Activated effector memory CD4-positive, alpha-beta T cell treated with Interleukin-2 at 50 U/mL for 16 hours (primary cell): ENCODE measurements around the gene PITRM1.

Experiments
- DNase-seq: peaks from one replicate; pipeline ENCODE4 v3.0.0-alpha.2; 2020

Gene PITRM1

DNA sequence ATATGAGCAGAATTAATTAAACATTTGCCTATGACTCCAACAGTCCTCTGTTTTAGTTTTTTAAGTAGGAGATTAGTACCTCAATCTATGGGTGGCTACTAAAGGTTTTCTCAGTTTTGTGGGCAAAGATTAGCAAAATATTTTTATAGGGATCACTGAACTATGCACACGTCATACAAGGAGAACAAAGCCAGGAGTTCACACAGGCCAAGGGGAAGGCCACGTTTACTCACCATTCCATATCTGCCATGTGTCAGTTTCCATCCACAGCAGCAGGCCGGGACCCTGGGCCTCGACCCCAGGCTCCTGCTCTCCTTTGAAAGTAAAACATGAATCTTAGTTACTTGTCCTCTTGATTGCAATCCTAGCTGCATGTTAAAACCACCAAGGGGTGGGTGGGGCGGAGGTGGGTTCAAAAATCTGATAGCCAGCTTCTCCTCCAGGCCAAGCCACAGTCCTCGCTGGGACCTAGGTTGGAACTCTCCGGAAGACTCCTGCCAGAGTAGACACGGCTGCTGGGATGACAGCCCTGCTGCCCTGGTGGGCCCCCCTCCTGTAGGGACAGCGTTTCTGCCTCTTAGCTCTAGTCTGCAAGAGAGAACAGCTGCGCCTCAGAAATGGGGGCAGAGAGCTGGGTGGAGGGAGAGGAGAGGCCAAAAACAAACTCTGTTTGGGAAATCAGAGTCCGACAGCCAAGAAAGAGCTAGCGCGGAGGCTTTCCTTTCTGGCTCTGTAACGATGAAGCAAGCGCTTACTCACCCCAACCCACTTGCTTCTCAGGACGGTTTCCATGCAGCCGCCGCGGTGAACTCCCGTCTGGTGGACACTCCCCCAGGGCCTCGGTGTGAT lies 35.6 kb downstream of the PITRM1 start:
- no peak for DNase-seq

DNA sequence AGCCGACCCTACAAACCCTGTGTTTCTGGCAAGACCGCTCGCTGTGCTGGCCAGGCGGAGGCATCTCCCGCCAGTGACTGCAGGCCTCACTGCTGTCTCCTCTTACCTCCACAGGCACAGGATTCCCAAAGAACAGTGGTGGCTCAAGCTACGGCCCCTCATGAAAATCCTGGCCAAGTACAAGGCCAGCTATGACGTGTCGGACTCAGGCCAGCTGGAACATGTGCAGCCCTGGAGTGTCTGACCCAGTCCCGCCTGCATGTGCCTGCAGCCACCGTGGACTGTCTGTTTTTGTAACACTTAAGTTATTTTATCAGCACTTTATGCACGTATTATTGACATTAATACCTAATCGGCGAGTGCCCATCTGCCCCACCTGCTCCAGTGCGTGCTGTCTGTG lies 36.2 kb downstream of the PITRM1 start:
- no peak for DNase-seq

DNA sequence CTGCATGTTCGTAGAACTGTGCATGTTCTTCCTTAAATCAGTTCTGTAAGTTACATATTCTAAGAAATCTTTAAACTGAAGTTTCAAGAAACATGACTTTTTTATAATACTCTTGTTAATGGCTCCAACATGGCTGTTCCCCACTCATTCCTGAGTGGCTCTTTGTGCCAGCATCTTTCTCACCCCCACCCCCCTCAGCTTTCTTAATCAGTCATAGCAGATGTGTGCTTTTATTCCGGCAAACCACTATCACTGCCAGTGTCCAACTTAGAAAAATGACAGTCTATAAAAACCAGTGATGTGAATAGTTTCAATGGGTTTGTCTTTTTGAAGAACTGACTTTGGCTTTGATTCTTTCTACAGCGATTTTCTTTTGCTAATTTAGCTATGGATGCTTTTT lies 37.6 kb downstream of the PITRM1 start:
- no peak for DNase-seq

DNA sequence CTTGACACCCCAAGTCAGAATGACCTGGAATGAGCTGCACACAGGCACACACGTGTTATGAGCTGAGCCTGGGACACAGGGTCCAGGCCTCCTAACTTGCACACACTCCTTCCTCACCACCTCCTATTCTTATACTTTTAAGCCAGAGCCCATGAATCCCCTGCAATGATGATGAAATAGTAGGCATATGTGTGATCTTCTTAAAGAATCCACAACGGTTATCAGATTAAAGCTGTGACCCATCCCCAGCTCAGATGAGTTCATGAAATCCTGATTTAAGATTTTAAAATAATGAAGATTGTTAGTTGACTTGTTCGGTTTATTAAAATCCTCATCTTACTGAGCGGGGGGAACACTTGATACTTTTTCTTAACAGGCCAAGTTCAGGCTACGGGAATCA lies 38.6 kb downstream of the PITRM1 start:
- no peak for DNase-seq

DNA sequence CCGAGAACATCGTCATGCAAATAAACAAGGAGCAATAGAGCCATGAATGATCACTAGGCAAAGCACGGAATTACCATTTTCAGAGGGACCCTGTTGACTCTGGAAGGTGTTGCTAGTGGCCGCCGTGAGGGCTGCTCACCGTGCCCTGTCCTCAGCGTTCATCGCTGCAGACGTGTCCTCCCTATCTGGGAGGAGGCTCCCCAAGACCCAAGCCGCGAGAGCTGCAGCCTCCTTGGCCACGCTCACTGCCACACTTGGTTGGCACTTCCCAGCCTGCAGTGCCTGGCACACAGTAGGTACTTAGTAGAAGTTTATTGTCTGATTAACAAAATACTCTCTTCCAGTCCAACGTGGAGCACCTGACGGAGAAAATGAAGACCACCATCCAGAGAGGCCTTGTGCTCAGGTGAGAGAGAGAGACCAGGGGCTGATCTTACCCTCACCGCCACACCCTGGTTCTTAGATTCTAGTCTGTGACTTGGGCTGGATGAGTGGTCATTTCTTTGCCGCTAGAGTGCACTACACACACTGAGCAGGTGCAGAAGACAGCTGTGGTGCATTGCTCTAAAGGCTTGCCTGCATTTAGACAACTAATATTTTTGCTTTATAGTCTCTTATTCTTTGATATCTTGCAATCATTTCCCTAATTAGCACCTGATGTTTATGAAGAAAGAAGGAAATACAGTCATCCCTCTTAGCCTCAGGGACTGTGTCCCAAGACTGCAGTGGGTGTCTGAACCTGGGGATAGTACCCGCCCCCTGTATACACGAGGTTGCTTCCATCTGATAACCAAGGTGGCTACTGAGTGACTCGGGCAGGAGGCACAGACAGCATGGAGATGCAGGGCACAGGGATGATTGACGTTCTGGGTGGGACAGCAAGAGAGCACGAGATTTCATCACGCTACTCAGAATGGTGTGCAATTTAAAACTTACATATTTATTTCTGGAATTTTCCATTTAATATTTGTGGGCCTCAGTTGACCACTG lies 40.3 kb downstream of the PITRM1 start:
- DNase-seq = no peak

DNA sequence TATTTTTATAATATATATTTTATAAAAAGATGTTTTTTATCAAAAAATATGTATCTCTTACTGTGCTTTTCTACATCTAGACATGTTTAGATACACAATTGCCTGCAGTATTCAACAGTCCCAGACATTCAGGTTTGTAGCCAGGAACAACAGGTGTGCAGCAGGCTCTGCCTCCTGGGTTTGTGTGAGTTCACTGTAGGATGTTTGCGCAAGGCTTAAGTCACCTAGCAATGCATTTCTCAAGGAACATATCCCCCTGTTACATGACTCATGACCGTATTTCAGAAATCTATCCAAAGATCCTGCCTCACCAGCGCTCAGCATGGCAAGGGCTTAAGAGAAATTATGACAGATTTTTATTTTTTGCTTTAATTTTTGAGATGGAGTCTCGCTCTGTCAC lies 41.5 kb downstream of the PITRM1 start:
- no peak for DNase-seq

DNA sequence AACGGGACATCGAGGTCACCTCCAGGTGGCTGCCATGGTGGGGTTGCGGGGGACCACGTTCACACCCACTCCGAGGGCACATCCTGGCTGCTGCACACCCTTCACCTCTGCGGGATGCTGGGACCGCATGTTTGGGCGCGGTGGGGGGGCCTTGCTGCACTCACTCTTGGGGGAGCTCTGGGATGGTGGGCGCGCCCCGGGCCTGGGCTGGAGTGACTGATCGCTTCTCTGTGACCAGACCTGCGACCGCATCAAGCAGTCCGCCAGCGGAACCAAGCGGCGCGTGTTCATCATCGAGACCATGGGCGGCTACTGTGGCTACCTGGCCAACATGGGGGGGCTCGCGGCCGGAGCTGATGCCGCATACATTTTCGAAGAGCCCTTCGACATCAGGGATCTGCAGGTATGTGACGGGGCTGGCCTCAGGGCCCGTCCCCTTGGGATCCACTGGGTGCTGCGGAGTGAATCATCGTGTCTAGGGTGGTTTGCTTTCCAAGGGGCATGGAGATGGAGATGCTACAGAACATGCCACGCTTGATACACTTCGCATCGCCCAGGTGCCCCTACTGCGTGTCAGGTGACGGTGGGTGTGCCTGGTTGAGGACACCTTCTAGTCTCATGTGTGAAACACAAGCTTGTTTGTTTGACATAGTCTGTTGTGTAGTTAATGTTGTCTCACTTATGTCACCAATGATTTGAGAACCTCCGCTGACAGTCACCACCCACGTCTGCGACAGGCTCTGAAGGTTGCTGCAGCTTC lies 42.8 kb downstream of the PITRM1 start:
- DNase-seq = no peak

DNA sequence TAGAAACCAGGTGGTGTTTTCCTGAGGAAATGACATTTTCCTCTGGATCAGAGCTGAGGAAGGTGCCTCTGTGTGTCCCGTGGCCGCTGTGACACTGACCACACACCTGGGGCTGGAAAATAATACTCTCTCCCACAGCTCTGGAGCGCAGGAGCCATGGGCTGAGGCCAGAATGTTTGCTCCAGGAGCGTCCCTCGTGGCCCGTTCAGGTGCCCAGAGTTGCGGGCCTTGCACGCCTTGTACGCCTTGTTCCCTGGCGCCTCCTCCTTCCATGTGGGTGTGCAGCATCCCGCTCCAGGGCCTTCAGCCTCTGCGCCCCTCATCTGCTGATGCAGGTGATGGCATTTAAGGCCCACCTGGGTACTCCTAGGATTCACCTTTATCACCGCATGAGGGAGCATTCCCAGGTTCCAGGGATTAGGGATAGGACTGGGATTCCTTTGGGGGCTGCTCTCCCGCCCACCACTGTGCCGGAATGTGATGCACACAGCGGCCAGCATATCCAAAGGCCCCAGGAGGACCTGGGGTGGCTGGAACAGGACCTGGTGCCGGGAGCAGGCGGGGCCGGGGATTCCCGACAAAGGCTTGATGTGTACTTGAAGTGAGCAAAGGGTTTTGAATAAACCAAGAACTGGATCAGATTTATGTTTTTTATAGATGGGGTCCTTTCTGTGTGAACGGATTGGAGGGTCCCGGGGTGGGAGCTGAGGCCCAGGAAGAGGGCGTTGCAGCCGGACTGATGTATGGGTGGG lies 44.0 kb downstream of the PITRM1 start:
- no peak for DNase-seq

DNA sequence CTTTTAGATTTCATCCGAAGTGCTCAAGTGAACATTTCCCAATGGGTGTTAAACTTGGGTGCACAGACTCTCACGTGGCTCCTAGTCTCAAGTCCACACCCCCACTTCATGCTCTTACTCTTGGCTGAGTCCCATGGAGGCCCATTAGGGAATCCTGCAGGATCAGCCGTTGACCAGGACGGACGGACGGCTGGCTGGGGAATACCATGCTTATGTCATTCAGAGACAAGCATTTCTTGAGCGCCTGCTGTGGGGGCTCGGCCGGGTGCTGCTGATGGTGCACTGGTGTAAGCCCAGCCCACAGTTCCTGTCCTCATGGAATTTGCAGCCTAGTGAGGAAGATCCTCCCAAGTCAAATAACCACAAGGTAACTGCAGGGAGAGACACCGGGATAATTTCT lies 44.7 kb downstream of the PITRM1 start:
- DNase-seq = no peak

DNA sequence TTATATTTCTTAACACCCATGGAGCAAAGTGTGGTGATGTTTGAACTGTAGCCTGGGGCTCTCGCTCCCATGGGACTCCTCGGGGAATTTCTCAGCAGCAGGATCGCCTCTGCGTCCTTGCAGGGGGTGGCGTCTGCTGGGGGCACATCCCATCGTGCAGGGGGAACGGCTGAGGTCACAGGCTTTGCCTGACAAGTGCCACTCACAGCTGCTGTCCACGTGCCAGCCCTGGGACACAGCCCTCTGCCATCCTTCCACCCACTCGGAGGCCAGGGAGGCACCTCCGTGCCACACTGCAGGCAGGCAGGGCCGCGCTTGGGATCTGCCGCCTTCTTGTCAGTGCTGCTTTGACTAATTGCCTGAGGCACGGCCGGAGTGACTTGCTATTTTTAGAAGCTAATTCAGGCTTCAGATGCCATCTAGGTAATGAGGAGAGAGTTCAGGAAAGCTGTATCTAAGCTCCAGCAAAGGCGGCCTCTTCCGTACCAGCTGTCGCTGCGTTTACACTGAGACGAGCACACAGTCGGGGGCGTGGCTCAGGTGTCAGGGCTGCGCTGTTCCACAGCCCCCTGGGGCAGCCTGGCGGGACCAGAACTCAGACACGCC lies 45.7 kb downstream of the PITRM1 start:
- no peak for DNase-seq

DNA sequence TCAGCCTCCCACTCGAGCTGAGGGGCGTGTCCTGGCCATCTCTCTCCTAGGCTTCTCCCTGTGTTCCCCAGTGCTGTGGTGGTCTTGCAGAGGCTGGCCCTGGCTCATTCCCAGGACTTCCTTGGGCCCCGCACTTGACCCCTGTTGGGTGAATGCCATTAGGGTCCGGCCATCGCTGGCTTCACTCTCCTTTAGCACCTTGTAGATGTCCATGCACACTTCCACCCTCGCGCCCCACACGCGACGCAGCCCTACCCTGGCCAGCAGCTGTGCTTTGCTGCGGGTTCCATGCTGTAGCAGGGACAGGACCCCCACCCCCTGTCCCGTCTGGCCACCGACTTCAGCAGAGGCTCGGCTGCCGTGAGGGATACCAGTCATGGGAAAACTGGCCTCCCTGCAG lies 46.3 kb downstream of the PITRM1 start:
- no peak for DNase-seq

DNA sequence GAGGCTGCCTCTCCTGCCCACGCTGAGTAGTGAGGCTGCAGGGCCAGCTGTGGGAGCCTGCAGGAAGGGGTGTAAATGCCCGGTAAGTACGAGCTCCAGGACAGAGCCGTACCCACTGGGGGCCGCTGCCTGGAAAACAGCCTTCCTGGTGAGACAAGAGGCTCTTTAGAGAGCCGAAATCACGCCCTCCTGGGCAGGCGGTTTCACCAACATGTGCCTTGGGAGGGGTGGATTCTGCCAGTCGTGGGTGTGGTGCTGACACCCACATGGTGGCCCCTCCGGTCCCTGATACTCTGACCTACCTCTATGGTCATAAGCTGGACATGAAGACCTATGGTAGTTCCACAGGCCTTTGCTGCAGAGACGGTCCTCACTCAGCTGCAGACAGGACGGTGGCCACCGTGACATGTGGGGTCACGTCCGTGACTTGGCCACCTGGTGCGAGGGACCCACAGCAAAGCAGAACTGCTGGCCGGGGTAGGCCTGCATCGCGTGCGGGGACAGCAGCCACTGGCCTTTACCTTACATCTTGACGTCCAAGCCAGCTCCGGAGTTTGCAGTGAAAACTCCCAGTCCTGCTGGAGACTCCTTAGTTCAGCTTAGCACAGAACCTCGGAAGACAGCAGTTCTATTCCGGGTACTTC lies 46.9 kb downstream of the PITRM1 start:
- no peak for DNase-seq

DNA sequence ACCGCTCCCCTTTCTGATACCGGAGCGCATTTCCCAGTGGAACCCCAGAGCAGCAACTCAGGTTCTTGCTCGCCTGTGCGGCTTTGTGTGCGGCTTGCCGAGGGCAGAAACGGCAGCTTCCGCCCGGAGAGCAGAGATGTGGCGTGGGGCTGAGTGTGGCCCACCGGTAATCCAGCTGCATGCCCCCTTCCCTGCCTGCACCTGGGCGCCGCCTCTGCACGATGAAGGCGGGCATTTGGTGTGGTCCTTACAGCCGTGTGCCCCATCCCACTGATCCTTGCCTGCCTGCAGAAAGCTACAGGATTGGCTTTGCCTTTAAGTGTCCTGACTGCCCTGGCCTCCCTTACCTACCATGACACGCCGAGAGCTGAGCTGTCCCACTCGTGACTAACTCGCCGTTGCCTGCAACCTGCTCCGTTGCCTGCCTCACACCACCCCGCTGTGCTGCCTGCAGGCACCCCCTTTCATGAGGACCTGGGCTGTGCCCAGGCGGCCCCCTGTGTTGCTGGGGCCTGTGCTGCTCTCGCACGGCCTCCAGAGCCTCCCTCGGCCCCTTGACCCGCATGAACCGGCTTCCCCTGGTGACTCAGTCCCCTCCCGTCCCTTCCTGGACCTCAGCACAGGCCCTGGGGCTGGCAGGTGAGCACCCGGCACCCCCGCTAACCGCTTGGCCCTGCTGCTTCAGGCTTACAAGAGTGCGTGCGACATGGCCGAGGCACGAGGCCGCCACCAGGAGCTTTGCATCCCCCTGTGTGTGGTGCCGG lies 48.0 kb downstream of the PITRM1 start:
- no peak for DNase-seq

DNA sequence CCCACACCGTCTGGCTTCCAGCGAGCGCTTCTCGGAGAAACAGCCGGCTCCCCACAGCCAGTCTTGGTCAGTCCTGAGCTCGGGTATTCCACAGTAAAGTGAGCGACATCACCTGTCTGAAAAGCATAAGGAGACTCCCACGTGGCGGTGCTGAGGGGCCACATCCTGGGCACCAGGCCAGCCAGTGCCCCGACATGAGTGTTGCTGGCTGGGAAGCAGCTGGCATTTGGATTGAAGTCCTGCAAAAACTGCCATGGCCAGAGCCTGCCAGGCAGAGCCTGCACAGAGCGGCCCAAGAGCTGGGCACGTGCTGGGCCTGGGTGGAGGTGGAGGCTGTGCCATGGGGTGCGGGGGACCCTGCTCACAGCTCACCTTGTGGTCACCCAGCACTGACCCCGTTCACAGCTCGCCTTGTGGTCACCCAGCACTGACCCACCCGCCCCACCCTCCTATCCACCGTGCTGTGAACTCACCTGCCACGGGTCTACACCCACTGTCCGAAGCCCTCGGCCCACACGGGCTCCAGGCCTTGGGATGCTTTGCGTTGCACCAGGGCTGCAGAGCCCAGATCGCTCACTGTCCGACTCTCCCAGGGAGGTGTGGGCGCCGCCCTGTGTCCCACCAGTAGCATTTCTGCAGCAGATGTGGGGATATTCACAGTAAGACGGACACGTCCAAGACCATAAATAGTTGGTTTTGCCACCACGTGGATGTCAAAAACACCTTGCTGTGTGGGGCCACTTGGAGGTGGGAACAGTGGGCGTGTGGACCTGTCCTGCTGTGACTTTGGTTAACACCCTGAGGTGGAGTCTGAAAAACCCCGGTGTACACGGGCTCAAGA lies 48.8 kb downstream of the PITRM1 start:
- no peak for DNase-seq

DNA sequence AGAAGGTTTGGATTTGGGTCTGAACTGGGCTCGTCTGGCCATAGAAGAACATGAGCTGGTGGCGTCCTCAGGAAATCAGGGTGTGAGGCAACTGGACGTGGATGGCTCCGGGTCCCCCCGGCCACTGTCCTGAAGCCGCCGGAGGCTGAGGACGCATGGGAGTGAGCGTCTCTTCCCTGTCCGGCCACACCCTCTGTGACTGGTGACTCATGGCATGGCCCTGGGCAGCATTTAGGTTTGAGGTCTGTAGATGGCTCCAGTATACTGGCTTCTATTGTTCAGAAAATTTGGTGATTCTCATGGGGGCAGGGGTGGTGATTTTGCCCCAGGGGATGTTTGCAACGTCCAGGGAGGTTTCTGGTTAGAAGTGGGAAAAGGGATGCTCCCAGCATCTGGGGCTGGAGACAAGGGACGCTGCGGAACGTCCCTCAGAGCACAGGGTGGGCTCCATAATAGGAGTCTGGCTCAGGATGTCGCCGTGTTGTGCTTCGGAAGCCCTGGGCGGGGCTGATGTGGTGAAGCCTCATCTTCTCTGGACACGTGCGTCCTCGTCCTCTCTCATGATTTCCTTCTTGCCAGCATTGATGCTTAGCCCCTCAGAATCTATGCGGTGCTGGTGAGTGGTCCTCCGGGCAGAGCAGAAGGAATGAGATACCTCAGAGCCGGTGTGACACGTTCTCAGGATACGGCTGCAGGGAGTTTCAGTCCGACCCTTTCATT lies 49.9 kb downstream of the PITRM1 start:
- no peak for DNase-seq

DNA sequence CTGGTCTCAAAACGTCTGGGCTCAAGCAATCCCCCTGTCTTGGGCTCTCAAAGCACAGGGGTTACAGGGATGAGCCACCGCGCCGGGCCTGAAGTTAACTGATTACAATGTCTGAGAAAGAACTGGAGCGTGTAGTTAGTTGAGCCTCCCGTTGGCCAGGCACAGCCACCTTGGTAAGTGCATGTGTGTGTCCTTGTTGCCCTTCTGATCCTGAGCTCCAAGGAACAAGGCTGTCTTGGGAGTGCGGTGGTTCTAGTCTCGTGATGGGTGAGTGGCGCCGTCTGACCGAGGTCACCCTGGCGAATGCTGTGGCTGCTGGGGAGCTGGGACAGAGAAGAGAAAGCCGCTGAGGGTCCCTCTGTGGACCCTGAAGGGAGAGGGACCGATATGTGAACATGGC lies 50.5 kb downstream of the PITRM1 start:
- no peak for DNase-seq

DNA sequence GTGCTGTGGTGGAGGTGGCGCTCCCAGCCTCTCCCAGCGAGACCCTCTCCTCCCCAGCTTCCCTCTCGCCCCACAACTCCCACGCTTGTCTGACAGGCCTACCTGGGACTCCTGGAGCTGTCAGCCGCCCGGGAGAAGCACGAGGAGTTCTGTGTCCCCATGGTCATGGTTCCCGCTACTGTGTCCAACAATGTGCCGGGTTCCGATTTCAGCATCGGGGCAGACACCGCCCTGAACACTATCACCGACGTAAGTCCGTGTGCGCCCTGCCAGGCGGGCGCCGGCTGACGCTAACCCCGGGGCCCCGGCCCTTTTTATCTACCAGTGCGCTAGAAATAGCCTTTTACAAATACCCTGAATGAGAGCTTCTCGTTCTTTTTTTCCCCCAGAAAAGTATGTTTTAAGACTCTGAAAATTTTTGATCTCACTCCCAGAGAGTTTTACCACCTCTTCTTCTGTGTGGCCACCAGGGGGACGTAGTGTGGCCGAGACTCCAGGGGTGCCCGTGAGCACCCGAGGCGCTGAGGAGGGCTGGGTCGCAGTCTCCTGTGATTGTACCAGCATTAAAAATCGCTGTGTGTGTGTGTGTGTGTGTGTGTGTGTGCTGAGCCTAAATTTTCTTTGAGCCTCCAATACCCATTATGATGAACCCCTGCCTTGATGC lies 52.7 kb downstream of the PITRM1 start:
- no peak for DNase-seq

DNA sequence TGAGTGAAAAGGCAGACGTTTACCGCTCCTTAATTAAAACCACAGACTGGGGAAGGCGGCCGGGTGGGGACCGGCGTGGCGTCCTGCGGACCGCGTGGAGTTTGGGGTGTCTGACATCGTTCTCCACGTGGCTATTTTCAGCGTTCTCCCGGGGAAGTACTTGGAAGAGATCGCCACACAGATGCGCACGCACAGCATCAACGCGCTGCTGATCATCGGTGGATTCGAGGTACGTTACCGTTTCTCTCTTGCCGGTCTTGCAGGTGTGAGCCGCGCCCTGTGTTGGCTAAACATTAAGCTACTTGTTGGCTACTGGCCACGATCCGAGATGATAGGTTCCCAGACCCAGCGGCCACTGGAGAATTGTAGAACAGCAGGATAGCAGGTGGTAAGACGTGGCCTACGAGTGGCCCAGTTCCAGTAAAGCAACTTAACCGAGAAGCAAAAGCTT lies 53.9 kb downstream of the PITRM1 start:
- DNase-seq = no peak
